Pancreas (tissue), 10 donors: ENCODE measurements around the gene OSBPL6. TPM values are rescaled to one million over a fixed set of nuclear protein-coding genes. Genes with fewer than 3 reads are reported as not detected.

Experiments
- ATAC-seq, 4 donors: fragments of 200-7000 bp; cut with Tn5 transposase; one replicate each; pipeline versions ENCODE4 v1.8.0 to v1.9.1; 2020; ENCODE audit warnings: mild to moderate bottlenecking in 4 of 4, moderate library complexity in 4 of 4
- DNase-seq, 6 donors: peaks; one replicate each; pipeline ENCODE4 v3.0.0-alpha.2; 2020
- FAIRE-seq: peaks from 2 replicates; lab custom pipeline; 2012; peaks lifted over from hg19 to GRCh38; lab: Jason Lieb, UNC
- H3K27ac ChIP-seq, 4 donors: fragments of 200-600 bp; sonication (generic); 1 replicate in 3 of 4; 2 replicates in 1 of 4; pipeline versions ENCODE4 v1.5.0 to v1.8.0; 2020
- H3K27me3 ChIP-seq, 4 donors: fragments of 200-600 bp; one replicate each; pipeline ENCODE4 v1.8.0; 2021
- H3K36me3 ChIP-seq, 3 donors: fragments of 200-600 bp; sonication (generic) in 1 of 3; one replicate each; pipeline versions ENCODE4 v1.5.0 to v1.8.0; 2020 to 2021
- H3K4me1 ChIP-seq, 3 donors: fragments of 200-600 bp; one replicate each; pipeline ENCODE4 v1.8.0; 2021
- H3K4me3 ChIP-seq, 4 donors: fragments of 200-600 bp; sonication (generic) in 2 of 4; one replicate each; pipeline versions ENCODE4 v1.5.0 to v1.8.0; 2020 to 2021
- H3K9me3 ChIP-seq, 4 donors: fragments of 200-600 bp; one replicate each; pipeline ENCODE4 v1.8.0; 2021
- WGBS, 2 donors: extraction: QIAGEN DNeasy Blood & Tissue Kit; methylation state at CpG; one replicate each; pipeline ENCODE4 v1.1.7; 2013; 5-methylcytosine and 5-hydroxymethylcytosine counted together
- intact Hi-C, 3 donors: fragments of 100-400 bp; cut with DNase I; formaldehyde crosslinking; loops; one replicate each; pipeline versions ENCODE4 v1.11.1 to v1.14.2; 2022
- polyA plus RNA-seq, 2 donors: library from polyadenylated mRNA; stranded (reverse); fragments of 200-250 nt; gene quantifications; one replicate each; pipeline ENCODE4 v1.2.3, GENCODE V29; 2013
- total RNA-seq, 6 donors: library from RNA; stranded (reverse); fragmentation: NEBNext Ultra II Directional in 4 of 6; extraction: Animal tissue kit (Norgen Biotek cat#: 25700) in 4 of 6; gene quantifications; one replicate each; pipeline versions ENCODE4 v1.2.1 to v1.2.4, GENCODE V29; 2021 to 2023
- TF ChIP-seq, protein P1 (sequence below), 4 donors: fragments of 200-600 bp; sonication (generic) in 3 of 4; IDR thresholded peaks; one replicate each; pipeline versions ENCODE4 v1.5.0 to v1.8.0; 2021; ENCODE audit warnings: antibody characterized with exemption in 4 of 4
- donor health status: healthy with polysubstance abuse.
- donor health status: DM: no; HTN: no; CAD: no; lungs with moderate emphysema.
- donor health status: DM: no; HTN: no; CAD: no.
- donor health status: control.
- donor health status: control.
- donor health status: Bipolar disorder and iron deficiency.
- donor health status: DM: yes; HTN: yes; CAD: no.
- donor health status: DM: no; HTN: no; CAD: no.
- donor health status: DM: no; HTN: no; CAD: no.
- donor health status: DM: yes; HTN: yes; CAD: no.

OSBPL6 gene
- total and polyA plus RNA-seq, 8 donors, result 0.30 to 1.4 (median 0.79) TPM

DNA sequence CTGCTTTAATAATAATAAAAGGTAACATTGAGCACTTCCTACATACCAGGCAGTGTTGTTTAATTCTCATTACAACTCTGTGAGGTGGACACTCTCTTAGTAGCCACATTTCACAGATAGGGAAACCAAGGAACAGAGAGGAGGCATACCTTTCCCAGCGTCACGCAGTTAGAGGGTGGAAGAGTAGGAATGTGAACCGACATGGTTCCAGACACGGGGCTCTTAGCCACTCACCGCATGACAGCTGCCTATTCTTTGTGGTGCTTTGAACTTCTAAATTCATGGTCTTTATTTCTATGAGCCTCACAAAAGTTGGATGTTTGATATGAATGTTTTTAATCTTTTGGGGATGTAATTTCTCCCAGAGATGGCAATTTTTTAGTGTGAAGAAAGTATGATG is 76.0 kb downstream of the OSBPL6 start:
- TF ChIP-seq, protein P1, sequence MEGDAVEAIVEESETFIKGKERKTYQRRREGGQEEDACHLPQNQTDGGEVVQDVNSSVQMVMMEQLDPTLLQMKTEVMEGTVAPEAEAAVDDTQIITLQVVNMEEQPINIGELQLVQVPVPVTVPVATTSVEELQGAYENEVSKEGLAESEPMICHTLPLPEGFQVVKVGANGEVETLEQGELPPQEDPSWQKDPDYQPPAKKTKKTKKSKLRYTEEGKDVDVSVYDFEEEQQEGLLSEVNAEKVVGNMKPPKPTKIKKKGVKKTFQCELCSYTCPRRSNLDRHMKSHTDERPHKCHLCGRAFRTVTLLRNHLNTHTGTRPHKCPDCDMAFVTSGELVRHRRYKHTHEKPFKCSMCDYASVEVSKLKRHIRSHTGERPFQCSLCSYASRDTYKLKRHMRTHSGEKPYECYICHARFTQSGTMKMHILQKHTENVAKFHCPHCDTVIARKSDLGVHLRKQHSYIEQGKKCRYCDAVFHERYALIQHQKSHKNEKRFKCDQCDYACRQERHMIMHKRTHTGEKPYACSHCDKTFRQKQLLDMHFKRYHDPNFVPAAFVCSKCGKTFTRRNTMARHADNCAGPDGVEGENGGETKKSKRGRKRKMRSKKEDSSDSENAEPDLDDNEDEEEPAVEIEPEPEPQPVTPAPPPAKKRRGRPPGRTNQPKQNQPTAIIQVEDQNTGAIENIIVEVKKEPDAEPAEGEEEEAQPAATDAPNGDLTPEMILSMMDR (IDR thresholded peaks at IDR 0.05), result no peak
- Histone ChIP-seq H3K9me3 (no peaks in the 10 kb centered on the region), H3K27ac (no peak overlapping the region), H3K27me3 (no peaks in the 10 kb centered on the region), H3K4me1 (no peaks in the 10 kb centered on the region), H3K36me3 (no peaks in the 10 kb centered on the region), H3K4me3 (no peak overlapping the region)
- DNase-seq (no peak), FAIRE-seq (no peak), ATAC-seq (no peak)
- intact Hi-C loops, result no loop called here
- WGBS, 2 donors, result 90 to 94% methylated on average over 5 of the region's 5 CpGs

DNA sequence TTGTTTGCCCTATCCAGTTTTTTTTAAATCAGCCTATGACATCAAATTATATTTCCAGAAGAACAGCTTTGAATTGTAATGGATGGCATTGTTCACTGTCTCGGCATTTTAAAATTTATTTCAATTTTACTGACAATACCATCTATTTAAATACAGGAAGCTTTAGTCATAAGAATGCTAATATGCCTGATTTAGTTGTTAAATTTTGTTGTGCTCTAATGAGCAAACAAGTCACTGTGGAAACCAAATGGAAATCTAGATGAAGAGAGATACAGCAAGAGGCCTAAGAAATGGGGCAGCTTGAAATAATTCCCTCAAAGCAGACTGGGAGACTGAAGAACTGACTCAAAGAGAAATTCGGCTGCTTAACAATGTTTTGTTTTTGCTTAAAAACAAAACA is 76.8 kb downstream of the OSBPL6 start:
- WGBS, 2 donors, result 86 to 90% methylated on average over 2 of the region's 2 CpGs
- H3K27ac ChIP-seq, result no peak overlapping the region
- ATAC-seq (no peak), FAIRE-seq (no peak), DNase-seq (no peak)
- no peaks in the 10 kb centered on the region for H3K9me3 ChIP-seq
- H3K27me3 ChIP-seq, result no peaks in the 10 kb centered on the region
- no peaks in the 10 kb centered on the region for H3K36me3 ChIP-seq
- no peaks in the 10 kb centered on the region for H3K4me1 ChIP-seq
- intact Hi-C loops, result no loop called here
- TF ChIP-seq, protein P1 (IDR thresholded peaks at IDR 0.05), result no peak
- no peak overlapping the region for H3K4me3 ChIP-seq

DNA sequence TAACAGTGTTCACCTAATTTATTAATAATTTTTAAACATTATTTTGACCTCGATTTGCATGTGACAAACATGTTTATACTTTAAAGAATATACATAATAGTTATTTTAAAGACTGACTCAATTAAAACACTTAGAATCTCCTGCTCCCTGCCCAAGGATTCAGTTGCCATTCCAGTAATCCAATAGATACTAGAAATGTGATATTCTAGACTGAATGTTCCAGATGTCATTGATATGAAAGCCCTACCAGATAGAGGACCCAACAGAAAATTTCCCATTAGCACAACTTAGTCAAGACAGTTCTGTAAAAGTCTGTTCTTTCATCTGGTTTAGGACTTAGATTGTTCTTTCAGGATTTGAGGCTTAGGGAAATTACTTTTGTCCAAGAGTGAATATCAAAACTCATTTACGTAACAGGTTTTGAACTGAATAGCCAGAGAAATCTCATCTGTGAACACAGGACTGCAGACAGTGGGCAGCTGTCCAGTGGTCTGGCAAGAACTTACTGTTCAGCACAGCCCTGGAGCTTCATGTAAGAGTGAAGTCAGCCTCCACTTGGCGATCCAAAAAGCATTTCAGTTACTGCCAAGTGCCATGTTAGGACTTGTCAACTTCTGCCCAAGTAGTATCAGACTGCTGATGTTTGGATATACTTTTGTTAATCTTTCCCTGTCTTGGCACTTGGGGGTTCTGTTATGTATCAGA is 77.5 kb downstream of the OSBPL6 start:
- FAIRE-seq (no peak), ATAC-seq (peak in 2 of 4 donors; percentile 21 to 51), DNase-seq (peak in 2 of 6 donors; percentile 11 to 24)
- Histone ChIP-seq H3K27ac (no peak overlapping the region), H3K4me1 (no peaks in the 10 kb centered on the region), H3K9me3 (no peaks in the 10 kb centered on the region), H3K27me3 (no peaks in the 10 kb centered on the region), H3K36me3 (no peaks in the 10 kb centered on the region), H3K4me3 (no peak overlapping the region)
- intact Hi-C loops, result no loop called here
- TF ChIP-seq, protein P1 (IDR thresholded peaks at IDR 0.05), result no peak
- 71 to 74% methylated on average over 3 of the region's 3 CpGs for WGBS, 2 donors

DNA sequence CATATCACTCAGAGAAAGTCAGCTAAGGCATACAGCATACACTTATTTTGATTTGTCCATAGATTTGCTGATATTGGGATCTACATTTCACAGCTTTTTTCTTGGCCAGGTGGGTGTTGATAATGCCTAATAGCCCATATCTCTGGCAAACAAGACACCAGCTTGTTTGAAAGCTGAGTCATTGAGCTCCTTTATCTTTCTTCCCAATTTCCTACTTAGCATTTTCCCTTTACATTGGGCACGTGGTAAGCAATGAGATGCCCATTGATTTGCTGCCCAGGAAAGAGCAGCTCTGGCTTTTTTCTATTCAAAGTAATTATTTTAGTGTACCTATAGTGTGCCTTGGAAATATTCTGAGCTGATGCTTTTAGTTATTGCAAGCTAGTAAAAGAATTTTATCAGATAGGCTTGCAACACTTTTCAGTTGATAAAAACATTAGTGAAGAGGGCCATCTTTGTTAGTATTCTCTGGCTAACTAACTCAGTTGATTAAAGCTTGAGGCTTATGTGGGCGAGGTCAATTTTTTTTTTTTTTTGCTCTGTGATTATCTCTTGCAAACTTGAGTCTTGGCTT is 79.6 kb downstream of the OSBPL6 start:
- 56 to 60% methylated on average over 2 of the region's 2 CpGs for WGBS, 2 donors
- intact Hi-C loops, result no loop called here

More for the DNA sequence above, 79.6 kb downstream of the OSBPL6 start:
- Histone ChIP-seq H3K4me3 (no peak overlapping the region), H3K9me3 (no peaks in the 10 kb centered on the region), H3K36me3 (no peaks in the 10 kb centered on the region), H3K4me1 (peaks cover 0 to 12% (median 6%) of the 10 kb centered on the region in 3 donors), H3K27ac (no peak overlapping the region), H3K27me3 (no peaks in the 10 kb centered on the region)
- ATAC-seq, result no peak
- no peak for DNase-seq
- TF ChIP-seq, protein P1 (IDR thresholded peaks at IDR 0.05), result no peak
- no peak for FAIRE-seq
